HepG2 (cell line): ENCODE results near the gene JPH4. TPM values are rescaled to one million over a fixed set of nuclear protein-coding genes. Genes with fewer than 3 reads are reported as not detected.

Experiments used
- HMGXB3 ChIP-seq: sonication (generic); formaldehyde crosslinking; IDR thresholded peaks from 2 replicates; pipeline ENCODE4 v1.4.0; 2020; ENCODE audit warnings: missing genetic modification reagents, borderline replicate concordance
- MTA1 ChIP-seq: sonication (generic); formaldehyde crosslinking; IDR thresholded peaks from 2 replicates; pipeline ENCODE4 v1.4.0; 2020; ENCODE audit warnings: missing genetic modification reagents, mild to moderate bottlenecking, borderline replicate concordance
- MXD1 ChIP-seq: sonication (generic); formaldehyde crosslinking; IDR thresholded peaks from 2 replicates; pipeline ENCODE4 v1.4.0; 2020; ENCODE audit warnings: mild to moderate bottlenecking, missing genetic modification reagents
- PAX8 ChIP-seq: sonication (generic); formaldehyde crosslinking; IDR thresholded peaks from 2 replicates; pipeline ENCODE4 v1.8.0; 2022; ENCODE audit warnings: mild to moderate bottlenecking, missing genetic modification reagents, borderline replicate concordance
- REL ChIP-seq: sonication (generic); formaldehyde crosslinking; conservative IDR thresholded peaks from 2 replicates; pipeline ENCODE4 v1.8.0; 2022; ENCODE audit warnings: mild to moderate bottlenecking, missing genetic modification reagents, moderate library complexity
- SETDB1 ChIP-seq: sonication (generic); formaldehyde crosslinking; IDR thresholded peaks from 2 replicates; pipeline ENCODE4 v1.5.1; 2020; ENCODE audit warnings: missing genetic modification reagents, mild to moderate bottlenecking, borderline replicate concordance
- SNAPC5 ChIP-seq: sonication (generic); formaldehyde crosslinking; IDR thresholded peaks from 2 replicates; pipeline ENCODE4 v1.8.1; 2023; ENCODE audit warnings: mild to moderate bottlenecking, missing genetic modification reagents, borderline replicate concordance
- YEATS4 ChIP-seq: sonication (generic); formaldehyde crosslinking; IDR thresholded peaks from 2 replicates; pipeline ENCODE4 v1.4.0; 2020; ENCODE audit warnings: missing genetic modification reagents, borderline replicate concordance
- ZNF605 ChIP-seq: sonication (generic); formaldehyde crosslinking; IDR thresholded peaks from 2 replicates; pipeline ENCODE4 v1.8.0; 2022; ENCODE audit warnings: mild to moderate bottlenecking, missing genetic modification reagents
- ZNF761 ChIP-seq: sonication (generic); formaldehyde crosslinking; conservative IDR thresholded peaks from 2 replicates; pipeline ENCODE4 v1.4.0; 2020; ENCODE audit warnings: mild to moderate bottlenecking, missing genetic modification reagents
- polyA plus RNA-seq, 8 experiments: library from polyadenylated mRNA; depleted of rRNA in 3 of 8; stranded (reverse) in 7 of 8; unstranded in 1 of 8; fragments of >200 nt; fragmentation: Illumina TruSeq in 4 of 8; extraction: Trizol in 4 of 8; gene quantifications; 2 replicates each; pipeline versions ENCODE4 v1.2.1 to v1.2.3, GENCODE V29; 2011 to 2016; ENCODE audit warnings: low read depth in 4 of 8, missing spikeins in 1 of 8, mixed read lengths in 1 of 8; ENCODE audit not compliant: insufficient read depth in 1 of 8
- total RNA-seq, 5 experiments: library from RNA; depleted of rRNA; stranded (reverse); fragments of >200 nt; fragmentation: Illumina TruSeq; extraction: Trizol; gene quantifications; 2 replicates each; pipeline ENCODE4 v1.2.3, GENCODE V29; 2016; ENCODE audit warnings: low read depth in 1 of 5
- TF ChIP-seq, protein P1 (sequence below): sonication (generic); formaldehyde crosslinking; IDR thresholded peaks from 2 replicates; pipeline ENCODE4 v1.4.0; 2020; ENCODE audit warnings: missing genetic modification reagents
- TF ChIP-seq, protein P2 (sequence below): sonication (generic); formaldehyde crosslinking; IDR thresholded peaks from 2 replicates; pipeline ENCODE4 v1.8.1; 2023; ENCODE audit warnings: mild to moderate bottlenecking, missing genetic modification reagents
- TF ChIP-seq, protein P3 (sequence below): sonication (generic); formaldehyde crosslinking; IDR thresholded peaks from 2 replicates; pipeline ENCODE4 v1.5.0; 2020; ENCODE audit warnings: mild to moderate bottlenecking, missing genetic modification reagents
- TF ChIP-seq, protein P4 (sequence below): sonication (generic); formaldehyde crosslinking; IDR thresholded peaks from 2 replicates; pipeline ENCODE4 v1.9.0; 2022; ENCODE audit warnings: low read depth, missing genetic modification reagents

The JPH4 gene
- total and polyA plus RNA-seq, 2 of the 13 experiments (the other 11 are each of a cell fraction or from before 2014, with no cell fraction given) = 0.08 to 0.22 TPM

DNA sequence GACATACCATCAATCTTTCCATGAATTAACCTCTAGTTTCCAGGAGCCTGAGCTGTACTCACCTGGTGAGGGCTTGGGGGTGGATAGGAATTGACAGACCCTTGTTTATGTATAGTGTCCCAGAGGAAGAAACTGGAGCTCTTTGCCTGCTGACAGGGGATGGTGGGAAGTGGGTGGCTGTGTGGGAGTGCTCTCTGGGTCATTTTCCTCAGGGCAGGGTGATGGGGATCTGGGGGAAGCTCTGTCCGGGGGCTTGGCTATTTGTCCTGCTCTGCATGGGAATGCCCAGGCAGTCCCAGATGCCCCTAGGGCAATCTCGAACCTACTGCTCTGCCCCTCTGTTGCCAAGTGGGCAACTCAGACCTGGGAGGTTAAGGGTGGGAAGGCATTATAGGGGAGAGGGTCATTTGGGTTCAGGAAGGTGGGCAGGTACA lies 35.8 kb upstream of the JPH4 start (continued):
- TF ChIP-seq, protein P1, sequence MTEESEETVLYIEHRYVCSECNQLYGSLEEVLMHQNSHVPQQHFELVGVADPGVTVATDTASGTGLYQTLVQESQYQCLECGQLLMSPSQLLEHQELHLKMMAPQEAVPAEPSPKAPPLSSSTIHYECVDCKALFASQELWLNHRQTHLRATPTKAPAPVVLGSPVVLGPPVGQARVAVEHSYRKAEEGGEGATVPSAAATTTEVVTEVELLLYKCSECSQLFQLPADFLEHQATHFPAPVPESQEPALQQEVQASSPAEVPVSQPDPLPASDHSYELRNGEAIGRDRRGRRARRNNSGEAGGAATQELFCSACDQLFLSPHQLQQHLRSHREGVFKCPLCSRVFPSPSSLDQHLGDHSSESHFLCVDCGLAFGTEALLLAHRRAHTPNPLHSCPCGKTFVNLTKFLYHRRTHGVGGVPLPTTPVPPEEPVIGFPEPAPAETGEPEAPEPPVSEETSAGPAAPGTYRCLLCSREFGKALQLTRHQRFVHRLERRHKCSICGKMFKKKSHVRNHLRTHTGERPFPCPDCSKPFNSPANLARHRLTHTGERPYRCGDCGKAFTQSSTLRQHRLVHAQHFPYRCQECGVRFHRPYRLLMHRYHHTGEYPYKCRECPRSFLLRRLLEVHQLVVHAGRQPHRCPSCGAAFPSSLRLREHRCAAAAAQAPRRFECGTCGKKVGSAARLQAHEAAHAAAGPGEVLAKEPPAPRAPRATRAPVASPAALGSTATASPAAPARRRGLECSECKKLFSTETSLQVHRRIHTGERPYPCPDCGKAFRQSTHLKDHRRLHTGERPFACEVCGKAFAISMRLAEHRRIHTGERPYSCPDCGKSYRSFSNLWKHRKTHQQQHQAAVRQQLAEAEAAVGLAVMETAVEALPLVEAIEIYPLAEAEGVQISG (CRISPR knock-in tag) = no peak
- TF ChIP-seq SETDB1 (CRISPR knock-in tag) = no peak
- TF ChIP-seq SNAPC5 (CRISPR knock-in tag) = no peak
- TF ChIP-seq, protein P2, sequence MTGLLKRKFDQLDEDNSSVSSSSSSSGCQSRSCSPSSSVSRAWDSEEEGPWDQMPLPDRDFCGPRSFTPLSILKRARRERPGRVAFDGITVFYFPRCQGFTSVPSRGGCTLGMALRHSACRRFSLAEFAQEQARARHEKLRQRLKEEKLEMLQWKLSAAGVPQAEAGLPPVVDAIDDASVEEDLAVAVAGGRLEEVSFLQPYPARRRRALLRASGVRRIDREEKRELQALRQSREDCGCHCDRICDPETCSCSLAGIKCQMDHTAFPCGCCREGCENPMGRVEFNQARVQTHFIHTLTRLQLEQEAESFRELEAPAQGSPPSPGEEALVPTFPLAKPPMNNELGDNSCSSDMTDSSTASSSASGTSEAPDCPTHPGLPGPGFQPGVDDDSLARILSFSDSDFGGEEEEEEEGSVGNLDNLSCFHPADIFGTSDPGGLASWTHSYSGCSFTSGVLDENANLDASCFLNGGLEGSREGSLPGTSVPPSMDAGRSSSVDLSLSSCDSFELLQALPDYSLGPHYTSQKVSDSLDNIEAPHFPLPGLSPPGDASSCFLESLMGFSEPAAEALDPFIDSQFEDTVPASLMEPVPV = no peak
- peak; percentile 7; the same call in 1 of the 2 replicates for TF ChIP-seq YEATS4
- TF ChIP-seq, protein P3, sequence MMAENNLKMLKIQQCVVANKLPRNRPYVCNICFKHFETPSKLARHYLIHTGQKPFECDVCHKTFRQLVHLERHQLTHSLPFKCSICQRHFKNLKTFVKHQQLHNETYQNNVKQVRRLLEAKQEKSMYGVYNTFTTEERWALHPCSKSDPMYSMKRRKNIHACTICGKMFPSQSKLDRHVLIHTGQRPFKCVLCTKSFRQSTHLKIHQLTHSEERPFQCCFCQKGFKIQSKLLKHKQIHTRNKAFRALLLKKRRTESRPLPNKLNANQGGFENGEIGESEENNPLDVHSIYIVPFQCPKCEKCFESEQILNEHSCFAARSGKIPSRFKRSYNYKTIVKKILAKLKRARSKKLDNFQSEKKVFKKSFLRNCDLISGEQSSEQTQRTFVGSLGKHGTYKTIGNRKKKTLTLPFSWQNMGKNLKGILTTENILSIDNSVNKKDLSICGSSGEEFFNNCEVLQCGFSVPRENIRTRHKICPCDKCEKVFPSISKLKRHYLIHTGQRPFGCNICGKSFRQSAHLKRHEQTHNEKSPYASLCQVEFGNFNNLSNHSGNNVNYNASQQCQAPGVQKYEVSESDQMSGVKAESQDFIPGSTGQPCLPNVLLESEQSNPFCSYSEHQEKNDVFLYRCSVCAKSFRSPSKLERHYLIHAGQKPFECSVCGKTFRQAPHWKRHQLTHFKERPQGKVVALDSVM (CRISPR knock-in tag) = no peak
- TF ChIP-seq, protein P4, sequence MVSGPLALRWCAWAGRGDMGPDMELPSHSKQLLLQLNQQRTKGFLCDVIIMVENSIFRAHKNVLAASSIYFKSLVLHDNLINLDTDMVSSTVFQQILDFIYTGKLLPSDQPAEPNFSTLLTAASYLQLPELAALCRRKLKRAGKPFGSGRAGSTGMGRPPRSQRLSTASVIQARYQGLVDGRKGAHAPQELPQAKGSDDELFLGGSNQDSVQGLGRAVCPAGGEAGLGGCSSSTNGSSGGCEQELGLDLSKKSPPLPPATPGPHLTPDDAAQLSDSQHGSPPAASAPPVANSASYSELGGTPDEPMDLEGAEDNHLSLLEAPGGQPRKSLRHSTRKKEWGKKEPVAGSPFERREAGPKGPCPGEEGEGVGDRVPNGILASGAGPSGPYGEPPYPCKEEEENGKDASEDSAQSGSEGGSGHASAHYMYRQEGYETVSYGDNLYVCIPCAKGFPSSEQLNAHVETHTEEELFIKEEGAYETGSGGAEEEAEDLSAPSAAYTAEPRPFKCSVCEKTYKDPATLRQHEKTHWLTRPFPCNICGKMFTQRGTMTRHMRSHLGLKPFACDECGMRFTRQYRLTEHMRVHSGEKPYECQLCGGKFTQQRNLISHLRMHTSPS (CRISPR knock-in tag) = 0 out of 2 replicates have a peak, but pooled peaks have one; percentile 35
- TF ChIP-seq MTA1 (CRISPR knock-in tag) = peak; percentile 53; the same call in 1 of the 2 replicates
- TF ChIP-seq HMGXB3 (CRISPR knock-in tag) = no peak
- TF ChIP-seq ZNF605 (CRISPR knock-in tag) = 0 out of 2 replicates have a peak, but pooled peaks have one; percentile 41
- TF ChIP-seq ZNF761 (CRISPR knock-in tag) = 0 out of 2 replicates have a peak, but pooled peaks have one; percentile 39
- 0 out of 2 replicates have a peak, but pooled peaks have one; percentile 61 for TF ChIP-seq PAX8 (CRISPR knock-in tag)
- no peak for TF ChIP-seq REL (CRISPR knock-in tag)
- TF ChIP-seq MXD1 = no peak
